Activated T-cell treated with anti-CD3 and anti-CD28 coated beads for 4 hours (primary cell): ENCODE data around the gene SLC25A40.
"Not testable (repeated sequence)": the region's sequence is repeated elsewhere in the genome, so short reads cannot be mapped to it uniquely, and the experiment has no call there.

Experiments
- DNase-seq: peaks from one replicate; pipeline ENCODE4 v3.0.0-alpha.2; 2020

The SLC25A40 gene

DNA sequence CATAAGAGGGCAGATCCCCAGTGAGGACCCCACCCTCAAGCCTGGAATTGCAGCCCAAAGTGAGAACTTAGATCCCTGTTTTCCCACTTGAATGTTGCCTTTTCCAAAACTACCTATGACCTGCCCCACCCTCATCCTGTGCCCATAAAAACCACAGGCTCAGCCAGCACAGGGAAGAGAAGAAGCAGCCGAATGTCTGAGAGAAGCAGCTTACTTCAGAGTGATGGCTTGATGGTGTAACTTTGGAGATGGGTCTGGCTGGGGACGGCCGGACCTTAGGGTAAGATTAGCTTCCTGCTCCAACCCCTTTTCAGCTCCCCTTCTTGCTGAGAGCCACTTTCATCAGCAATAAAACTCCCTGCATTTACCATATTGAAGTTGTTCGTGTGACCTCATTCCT is 5.7 kb downstream of the SLC25A40 start:
- DNase-seq: no peak

DNA sequence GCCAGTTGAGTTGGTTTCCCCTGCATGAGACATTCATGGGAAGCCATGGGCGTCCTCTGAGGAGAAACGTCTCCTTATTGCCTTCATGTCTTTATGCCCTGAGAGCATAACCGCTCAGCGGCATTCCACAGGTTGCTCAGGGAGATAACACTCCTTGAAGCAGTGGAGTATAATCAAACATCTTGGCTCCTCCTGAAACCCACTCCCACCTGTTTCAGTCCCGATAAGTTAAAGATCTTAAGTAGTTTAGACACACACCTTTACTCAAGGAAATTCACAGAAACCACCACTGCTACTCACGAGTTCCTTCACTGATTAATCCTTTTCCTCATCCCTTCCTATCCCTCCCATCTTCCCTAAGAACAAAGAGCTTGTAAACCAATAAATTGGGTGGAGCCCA is 9.6 kb downstream of the SLC25A40 start:
- not testable (repeated sequence) for DNase-seq

DNA sequence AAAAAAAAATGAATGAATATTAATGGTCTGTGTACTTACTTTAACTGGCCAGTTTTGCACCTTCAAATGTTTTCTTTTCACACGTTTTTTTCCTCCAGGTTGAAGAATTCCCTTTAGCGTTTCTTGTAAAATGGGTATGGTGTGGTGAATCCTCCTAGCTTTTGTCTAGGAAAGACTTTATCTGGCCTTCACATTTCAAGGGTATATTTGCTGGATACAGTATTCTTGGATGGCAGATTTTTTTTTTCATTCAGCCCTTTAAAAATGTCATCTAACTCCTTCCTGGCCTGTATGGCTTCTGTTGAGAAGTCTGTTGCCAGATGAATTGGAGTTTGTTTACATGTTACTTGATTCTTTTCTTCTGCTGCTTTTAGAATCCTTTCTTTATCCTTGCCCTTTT is 10.1 kb downstream of the SLC25A40 start:
- DNase-seq: no peak

DNA sequence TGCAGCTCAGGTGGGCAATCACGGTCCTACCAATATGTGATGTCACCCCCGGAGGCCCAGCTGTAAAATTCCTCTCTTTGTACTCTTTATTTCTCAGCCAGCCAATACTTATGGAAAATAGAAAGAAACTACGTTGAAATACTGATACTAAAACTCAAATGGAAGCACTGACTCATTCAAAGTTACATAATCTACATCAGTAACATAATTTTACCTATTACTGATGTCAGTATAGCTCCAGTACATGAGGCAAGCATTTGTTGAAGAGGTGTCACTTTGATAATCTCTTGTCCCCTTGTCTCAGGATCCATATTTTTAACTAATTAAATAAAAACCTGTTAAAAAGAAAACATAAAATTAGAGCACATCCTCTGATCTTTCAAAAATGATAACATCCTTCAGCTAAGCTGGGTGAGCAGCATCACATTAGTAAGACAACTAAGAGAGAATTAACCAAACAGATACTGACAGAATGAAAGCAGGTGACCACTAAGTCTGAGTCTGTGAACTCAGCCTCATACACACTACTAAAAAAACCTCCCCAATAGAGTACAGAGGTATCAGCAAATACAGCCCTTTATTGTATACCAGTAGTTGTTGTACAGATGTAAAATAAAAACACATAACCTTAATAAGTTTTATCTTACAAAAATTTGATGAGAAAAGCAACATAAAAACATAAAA is 17.6 kb downstream of the SLC25A40 start:
- no peak for DNase-seq

DNA sequence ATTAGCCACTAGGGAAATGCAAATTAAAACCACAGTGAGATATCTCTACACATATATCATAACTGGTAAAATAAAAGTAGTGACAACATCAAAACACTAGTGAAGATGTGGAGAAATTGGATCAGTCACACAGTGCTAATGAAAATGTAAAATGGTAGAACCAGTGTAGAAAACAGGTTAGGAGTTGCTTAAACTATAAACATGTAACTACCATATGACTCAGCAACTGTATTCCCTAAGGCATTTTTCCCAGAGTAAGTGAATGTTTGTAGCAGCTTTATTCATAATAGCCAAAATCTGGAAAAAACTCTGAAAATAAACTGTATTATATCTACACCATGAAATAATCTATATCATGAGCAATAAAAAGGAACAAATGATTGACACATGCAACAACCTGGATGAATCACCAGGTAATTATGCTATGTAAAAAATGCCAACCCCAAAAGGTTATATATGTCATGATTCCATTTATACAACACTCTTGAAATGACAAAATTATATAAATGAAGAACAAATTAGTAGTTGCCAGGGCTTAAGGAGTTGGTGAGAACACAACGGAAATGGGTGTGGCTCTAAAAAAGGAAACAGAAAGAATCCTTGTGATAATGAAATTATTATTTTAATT is 22.8 kb downstream of the SLC25A40 start:
- no peak for DNase-seq

DNA sequence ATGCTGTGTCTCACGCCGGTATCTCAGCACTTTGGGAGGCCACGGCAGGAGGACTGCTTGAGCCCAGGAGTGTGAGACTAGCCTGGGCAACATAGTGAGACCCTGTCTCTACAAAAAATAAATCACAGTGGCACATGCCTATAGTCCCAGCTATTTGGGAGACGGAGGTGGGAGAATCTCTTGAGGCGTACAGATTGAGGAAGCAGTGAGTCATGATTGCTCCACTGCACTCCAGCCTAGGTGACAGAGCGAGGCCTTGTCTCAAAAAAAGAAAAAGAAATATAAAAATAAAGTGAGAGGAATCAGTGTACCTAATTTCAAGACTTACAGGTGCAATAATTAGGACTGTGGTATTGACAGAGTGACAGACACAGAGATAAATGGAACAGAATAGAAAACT is 23.9 kb downstream of the SLC25A40 start:
- no peak for DNase-seq

DNA sequence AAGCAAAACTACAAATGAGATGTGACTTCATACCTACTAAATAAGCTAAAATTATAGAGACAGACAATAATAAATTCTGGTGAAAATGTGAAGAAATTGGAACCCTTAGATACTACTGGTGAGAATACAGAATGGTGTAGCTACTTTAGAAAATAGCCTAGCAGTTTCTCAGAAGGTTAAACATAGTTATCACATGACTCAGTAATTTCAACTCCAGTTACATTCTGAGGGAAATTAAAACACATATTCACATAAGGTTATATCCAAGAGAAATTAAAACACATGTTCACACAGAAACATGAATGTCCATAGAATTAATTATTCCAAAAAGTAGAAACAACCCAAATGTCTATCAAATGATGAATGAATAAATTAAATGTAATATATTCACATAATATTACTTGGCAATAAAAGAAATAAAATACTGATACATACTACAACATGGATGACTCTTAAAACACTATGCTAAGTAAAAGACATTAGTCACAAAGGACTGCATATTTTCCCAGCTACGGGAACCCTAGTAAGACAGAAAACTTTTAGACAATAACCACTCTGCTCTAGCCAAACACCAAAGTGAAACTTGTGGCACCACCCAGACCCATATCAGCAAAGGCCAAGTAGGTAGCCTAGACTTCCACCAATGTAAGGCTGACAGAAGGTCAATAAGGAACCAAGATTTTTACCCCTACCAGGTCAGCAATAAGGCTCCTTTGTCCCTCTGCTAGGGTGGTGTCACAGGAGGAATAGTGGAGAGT is 25.1 kb downstream of the SLC25A40 start:
- DNase-seq: no peak

DNA sequence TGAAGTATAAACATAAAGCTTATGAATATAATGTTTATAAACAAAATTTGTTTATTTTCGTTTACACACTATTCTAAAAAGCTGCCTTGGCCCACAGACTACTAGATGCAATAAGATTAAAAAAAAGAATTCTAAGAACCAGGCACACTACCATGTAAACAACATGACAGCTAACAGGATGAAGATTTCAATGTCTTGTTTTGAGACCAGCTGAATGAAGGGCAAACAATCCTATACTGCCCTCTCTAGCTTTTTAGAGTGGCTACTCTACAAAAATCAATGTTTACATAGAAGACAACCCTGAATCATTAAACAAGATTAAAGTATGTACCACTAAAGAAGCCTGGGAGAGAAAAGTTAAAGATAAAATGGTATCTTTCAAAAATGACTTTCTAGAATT is 38.6 kb downstream of the SLC25A40 start:
- DNase-seq: no peak

DNA sequence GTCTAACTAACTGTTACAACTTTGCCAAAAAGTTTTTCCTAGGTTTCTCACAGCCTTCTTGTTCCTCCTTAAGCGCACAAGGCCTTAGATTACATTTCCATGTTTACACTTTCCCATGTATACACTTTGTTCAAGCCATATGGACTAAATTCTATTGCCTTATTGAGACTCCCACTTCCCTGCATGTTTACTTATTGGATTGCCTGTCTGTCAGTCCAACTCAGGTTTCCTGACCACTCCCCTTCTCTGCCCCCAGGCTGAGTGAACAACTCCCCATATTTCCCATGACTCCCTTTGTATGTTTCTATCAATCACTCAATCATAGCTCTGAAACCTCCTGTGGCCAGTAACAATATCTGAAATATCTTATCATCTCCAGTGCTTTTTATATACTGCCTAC is 43.0 kb downstream of the SLC25A40 start:
- DNase-seq: no peak

DNA sequence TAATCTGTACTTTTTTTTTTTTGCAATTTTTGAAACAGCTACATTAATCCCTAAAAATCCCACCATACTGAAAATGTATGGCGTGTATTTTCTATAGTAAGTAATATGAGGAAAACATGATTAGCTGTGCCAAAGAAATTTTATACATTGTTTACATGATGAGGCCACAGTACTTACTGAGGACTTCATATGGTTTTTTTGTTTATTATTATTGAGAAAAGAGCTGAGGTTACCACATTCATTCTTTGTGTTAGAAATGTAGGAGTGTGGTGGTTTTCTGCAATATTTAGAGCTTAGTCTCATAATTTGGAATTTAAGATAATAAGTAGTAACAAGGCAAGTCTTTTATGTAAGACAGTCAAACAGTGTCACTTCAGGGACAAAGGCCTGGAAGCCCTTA is 45.1 kb downstream of the SLC25A40 start:
- DNase-seq: no peak

DNA sequence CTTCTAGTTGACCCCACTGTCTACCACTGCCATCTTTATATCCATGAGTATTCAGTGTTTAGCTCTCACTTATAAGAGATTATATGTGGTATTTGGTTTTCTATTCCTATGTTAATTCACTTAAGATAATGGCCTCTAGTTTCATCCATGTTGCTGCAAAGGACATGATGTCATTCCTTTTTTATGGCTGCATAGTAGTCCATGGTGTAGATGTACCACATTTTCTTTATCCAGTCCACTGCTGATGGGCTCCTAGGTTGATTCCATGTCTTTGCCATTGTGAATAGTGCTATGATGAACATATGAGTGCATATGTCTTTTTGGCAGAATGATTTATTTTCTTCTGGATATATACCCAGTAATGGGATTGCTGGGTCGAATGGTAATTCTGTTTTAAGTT is 47.8 kb downstream of the SLC25A40 start:
- not testable (repeated sequence) for DNase-seq

DNA sequence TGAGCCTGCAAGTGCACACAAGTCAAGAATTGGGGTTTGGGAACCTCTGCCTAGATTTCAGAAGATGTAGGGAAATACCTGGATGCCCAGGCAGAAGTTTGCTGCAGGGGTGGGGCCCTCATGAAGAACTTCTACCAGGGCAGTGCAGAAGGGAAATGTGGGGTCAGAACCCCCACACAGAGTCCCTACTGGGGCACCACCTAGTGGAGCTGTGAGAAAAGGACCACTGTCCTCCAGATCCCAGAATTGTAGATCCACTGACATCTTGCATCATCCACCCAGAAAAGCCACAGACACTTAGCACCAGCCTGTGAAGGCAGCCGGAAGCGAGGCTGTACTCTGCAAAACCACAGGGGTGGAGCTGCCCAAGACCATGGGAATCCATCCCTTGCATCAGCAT is 50.8 kb downstream of the SLC25A40 start:
- DNase-seq: not testable (repeated sequence)

DNA sequence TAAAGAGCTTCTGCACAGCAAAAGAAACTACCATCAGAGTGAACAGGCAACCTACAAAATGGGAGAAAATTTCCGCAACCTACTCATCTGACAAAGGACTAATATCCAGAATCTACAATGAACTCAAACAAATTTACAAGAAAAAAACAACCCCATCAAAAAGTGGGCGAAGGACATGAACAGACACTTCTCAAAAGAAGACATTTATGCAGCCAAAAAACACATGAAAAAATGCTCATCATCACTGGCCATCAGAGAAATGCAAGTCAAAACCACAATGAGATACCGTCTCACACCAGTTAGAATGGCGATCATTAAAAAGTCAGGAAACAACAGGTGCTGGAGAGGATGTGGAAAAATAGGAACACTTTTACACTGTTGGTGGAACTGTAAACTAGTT is 54.1 kb downstream of the SLC25A40 start:
- not testable (repeated sequence) for DNase-seq

DNA sequence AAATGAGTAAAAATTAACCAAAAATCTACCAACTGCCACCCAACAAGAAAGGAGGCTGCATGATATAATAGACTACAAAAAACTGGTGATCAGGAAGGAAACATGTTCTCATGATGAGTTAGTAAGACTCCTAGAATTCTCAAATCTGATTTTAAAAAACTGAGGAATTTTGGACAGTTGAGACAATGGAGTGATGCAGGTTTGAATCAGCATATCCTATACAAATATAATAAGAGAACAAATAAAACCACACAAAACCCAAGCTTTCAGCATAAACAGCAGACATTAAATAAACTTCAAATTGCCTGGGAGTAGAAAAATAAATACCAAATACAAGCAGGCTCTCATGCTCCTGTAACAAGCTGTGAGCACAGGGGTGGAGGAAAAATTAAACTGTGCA is 57.8 kb downstream of the SLC25A40 start:
- no peak for DNase-seq

DNA sequence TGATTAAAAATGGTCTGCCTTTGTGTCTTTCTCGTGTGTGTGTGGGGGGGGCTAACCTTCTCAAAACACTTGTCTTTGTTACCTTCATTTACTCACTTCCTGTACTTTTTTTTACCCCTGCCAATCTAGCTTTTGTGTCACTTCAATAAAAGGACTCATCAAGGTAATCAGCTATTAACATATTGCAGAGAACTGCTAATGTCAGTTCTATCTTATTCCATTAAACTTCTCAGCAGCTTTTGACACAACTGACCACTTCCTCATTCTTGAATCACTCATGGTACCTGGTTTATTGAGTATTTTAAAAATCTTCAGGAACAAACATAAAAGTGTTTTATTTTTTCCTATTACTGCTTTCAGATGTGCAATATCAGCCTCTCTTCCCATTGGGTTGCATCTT is 59.8 kb downstream of the SLC25A40 start:
- DNase-seq: no peak

DNA sequence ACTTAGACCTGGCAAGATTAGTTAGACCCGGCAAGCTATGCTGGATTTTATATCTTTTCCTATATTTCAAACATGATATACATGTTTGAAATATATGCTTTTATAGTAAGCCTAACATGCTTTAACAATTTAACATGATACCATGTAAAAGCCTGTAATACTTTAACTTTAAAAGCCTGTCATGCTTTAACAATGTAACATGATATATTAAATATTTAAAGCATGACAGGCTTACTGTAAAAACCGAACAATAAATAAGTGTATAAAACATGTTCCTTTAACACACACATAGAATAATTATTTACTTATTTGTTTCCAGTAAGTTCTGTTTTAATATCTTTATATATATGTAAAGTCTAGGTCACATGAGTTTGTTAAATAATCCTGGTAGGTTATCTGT is 65.4 kb downstream of the SLC25A40 start:
- no peak for DNase-seq

DNA sequence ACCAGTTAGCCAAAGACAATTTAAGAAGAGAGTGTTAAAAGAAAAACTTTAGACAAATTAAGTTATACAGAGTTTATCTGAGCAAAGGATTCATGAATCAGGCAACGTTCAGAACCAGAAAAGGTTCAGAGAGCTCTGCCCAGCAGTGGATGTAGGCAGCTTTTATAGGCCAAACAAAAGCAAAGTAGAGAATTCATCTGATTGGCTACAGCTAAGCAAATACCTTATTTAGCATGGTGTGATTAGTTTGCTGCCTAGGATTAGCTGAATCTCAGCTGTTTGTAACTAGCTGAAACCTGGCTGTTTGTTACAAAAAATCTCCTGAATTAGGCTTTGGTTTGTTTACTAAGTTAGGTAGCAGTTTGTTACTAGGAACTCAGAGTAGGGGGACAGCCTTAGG is 66.0 kb downstream of the SLC25A40 start:
- no peak for DNase-seq

DNA sequence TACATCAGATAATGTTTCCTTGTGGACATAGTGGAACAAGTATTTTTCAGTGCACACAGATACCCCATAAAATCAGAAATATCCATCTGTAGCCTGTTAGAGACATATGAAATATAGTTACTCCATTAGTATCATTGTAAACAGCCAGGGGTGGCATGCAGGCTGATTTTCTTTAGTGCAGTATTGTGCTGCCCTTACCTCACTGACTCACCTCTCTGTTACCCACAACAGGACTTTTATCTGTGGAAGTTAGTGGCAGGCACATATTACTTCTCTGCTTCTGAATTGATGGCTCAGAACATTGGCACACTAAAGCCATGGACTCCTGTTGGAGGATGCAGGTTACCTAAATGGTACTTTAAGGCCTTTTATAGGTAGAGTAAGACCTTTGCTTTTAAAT is 70.0 kb downstream of the SLC25A40 start:
- DNase-seq: no peak

DNA sequence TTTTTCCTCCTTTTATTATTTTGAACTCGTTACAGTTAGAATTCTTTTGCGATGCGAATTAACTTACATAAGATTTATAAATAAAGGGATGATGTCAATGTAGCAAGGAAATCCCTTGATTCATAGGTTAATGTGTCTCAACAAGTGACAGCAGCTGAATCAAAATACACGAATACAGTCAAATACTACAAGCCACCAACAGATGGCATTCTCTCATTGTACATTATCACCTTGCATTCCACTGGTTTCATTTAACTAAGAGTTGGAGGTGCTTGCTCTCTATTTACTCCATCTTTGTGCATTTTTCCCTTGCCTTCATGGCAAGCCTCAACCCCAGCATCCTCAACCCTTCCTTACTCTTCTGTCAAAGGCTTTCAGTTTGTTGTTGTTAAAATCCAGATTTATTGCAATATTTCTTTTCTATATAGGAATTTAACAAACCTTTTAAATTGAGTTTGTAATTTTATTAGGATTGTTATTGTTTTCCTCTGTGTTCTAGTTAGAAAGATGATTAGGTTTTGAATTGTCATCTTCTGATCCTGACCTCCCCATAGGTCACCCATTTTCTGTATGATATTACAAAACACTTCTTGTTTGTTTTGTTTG is 78.3 kb downstream of the SLC25A40 start:
- DNase-seq: no peak

DNA sequence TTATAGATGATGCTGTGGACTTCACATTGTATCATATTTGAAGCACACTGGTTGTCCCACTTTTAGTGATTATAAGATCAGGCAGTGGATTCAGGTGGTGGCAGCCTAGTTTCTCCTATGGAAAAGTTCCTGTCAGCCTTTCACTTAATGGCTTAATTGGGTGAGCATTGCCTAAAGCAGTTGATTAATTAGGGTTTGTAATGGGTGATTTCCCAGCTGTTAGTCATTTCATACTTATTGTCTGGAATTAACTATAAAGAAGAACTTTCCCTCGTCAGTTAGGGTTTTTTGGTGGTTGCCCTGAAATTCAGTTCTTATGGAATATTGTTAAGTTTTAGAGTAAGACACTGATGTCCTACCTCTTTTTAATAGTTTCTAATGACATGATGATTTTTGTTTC is 78.8 kb downstream of the SLC25A40 start:
- DNase-seq: no peak

DNA sequence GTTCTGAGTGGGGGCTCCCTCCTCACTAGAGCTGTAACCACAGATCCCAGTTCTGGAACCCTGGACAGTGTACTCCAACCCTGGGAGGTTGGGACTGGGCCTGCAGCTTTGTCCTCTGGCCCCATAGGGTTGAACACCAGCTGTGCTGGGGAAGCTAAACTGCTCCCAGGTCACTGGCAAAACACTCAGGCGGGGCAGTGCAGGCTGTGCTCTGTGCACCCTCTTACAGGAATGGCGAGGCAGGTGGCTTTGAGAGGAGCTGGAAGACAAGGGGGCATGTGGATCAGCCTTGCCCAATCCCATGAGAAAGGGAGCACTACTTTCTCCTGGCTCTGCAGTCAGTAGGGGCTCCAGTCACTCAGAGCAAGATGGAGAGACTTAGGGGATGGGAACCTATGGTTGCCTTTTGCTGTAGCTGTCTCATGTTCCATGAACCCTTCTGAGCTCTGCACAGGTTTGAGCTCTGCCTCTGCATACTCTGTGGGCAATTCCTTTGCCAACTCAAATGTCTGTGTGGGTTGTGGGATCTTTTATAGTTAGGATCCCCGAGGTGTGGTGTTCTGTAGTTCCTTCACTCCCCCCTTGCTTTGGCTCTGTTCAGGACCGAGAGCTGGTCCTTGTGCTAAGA is 90.7 kb downstream of the SLC25A40 start:
- DNase-seq: no peak

DNA sequence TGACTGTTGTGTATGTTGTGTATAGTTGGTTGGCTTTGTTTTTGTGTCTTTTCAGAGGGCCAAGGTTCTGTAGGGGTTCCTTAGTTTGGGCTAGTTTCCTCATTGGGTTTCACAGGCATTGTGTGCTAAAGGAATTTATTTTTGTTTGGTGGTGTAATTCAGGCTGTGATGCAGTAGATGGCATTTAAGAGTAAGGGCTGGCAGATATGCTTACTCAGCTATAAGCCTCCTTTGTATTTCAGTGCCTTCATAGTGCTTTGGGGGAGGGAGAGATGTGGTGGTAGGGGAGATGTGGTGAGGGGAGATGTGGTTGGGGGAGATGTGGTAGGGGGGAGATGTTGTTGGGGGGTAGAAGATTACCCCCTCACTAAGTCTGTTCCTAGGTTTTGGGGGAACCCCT is 91.7 kb downstream of the SLC25A40 start:
- DNase-seq: no peak
